ENCODE results near the gene ZMAT2.
A peak's percentile ranks its signal among the peaks of the same experiment; 100 is the strongest.
"Not testable (repeated sequence)": the region's sequence is repeated elsewhere in the genome, so short reads cannot be mapped to it uniquely, and the experiment has no call there.

The ZMAT2 gene

GRCh38 chr5:140713562-140714094 lies 13.4 kb downstream of the ZMAT2 start:
- TF ChIP-seq CTCF (conservative IDR thresholded peaks at IDR 0.05) (no peak), ZFX (IDR thresholded peaks at IDR 0.05) (no peak)
- H3K27ac ChIP-seq = no peak overlapping the region

- not testable (repeated sequence) for H3K27ac ChIP-seq
Observed at GRCh38 chr5:140716238-140716637, 16.0 kb downstream of the ZMAT2 start.

DNA sequence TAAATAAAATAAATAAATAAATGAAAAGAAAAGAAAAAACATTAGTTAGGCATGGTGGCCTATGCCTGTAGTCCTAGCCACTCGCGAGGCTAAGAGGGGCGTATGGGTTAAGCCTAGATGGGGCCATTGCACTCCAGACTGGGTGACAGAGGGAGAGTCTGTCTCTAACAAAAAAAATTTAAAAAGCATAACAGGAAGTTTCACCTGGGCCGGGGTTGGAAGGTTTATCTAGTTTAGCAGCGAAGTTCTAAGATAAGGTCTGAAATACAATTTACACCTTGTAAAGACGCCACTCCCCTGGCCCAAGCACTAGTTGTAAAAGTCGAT lies 18.0 kb downstream of the ZMAT2 start:
- H3K27ac ChIP-seq = peak overlapping the region; percentile 62
- TF ChIP-seq CTCF (conservative IDR thresholded peaks at IDR 0.05) = no peak
- no peak for TF ChIP-seq ZFX (IDR thresholded peaks at IDR 0.05)

DNA sequence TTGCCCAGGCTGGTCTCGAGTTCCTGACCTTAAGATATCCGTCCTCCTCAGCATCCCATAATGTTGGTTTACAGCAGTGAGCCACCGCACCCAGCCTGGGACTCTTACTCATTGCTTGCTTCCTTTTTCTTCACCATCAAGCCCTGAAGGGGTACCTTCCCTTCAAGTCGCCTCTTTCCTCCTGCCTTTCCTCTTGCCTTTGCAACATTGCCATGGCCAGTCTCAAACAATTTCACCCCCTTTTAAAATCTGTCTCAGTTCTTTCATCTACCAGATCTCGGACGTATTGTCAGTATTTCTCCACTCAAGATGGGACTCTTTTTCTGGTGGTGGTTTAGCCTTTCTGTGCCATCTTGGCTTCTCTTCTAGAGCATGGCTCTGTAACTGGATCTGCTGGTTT lies 20.5 kb downstream of the ZMAT2 start:
- H3K27ac ChIP-seq = not testable (repeated sequence)

DNA sequence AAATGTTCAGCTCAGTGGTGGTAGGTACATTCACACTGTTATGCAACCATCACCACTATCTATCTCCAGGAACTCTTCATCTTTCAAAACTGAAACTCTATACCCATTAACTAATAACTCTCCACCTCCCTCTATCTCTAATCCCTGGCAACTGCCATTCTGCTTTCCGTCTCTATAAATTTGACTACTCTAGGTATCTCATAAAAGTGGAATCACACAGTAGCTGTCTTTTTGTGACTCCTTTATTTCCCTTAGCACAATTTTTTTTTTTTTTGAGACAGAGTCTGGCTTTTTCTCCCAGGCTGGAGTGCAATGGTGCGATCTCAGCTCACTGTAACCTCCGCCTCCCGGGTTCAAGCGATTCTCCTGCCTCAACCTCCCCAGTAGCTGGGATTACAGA lies 21.1 kb downstream of the ZMAT2 start:
- not testable (repeated sequence) for H3K27ac ChIP-seq

GRCh38 chr5:140725799-140726471 lies 25.7 kb downstream of the ZMAT2 start:
- H3K27ac ChIP-seq = no peak overlapping the region
- TF ChIP-seq CTCF (conservative IDR thresholded peaks at IDR 0.05) (no peak), ZFX (IDR thresholded peaks at IDR 0.05) (no peak)

DNA sequence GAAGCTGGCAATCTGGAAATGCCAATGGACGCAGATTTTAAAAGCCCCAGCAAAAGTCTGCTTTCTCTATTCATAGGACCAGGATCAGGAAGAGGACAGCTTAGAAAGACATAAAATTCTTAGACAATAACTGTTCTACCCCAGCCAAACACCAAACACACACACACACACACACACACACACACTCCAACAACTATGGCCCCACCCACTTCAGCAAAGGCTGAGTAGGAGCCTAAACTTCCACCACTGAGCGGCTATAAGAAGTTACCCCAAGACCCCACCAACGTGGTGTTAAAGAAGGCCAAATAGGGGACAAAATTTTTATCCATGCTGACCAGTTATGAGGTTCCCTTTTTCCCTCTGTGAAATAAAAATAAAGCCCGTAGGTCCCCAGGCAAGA lies 32.9 kb downstream of the ZMAT2 start:
- H3K27ac ChIP-seq = no peak overlapping the region
- TF ChIP-seq ZFX (IDR thresholded peaks at IDR 0.05) = no peak
- no peak for TF ChIP-seq CTCF (conservative IDR thresholded peaks at IDR 0.05)

DNA sequence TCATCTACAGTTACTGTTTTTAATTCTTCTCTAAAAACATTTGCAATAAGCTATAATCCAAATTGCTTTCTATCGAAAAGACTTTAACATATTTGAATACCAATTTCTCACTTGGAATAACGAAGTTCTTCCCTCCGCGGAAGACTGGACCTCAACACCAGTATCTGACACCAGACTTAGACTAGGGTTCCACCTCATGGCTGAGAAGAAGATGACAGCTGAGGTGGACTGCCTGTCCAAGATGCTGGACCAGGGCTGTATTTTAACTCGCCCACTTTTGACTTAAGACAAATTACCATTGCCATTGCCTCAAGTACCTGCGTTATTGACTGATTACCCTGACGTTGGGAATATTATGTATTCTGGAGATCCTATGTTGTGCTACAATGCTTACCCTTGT lies 34.1 kb downstream of the ZMAT2 start:
- no peak overlapping the region for H3K27ac ChIP-seq
- TF ChIP-seq ZFX (IDR thresholded peaks at IDR 0.05) (no peak), CTCF (conservative IDR thresholded peaks at IDR 0.05) (peak; percentile 48)

DNA sequence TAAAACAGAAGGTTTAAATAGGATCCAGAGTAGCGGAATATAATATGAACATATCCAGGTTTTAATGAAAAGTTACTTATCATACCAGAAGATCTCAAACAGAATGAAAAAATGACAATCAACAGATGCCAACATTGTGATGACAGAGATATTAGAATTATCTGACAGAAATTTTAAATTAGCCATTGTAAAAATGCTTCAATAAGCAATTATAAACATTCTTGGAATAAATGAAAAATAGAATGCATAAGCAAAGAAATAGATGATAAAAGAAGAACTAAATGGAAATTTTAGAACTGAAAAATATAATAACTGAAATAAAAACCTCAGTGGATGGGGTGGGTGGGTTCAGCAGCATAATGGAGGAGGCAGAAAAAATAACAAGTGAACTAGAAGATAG lies 37.2 kb downstream of the ZMAT2 start:
- H3K27ac ChIP-seq = no peak overlapping the region
- no peak for TF ChIP-seq ZFX (IDR thresholded peaks at IDR 0.05)
- no peak for TF ChIP-seq CTCF (conservative IDR thresholded peaks at IDR 0.05)

Data from C4-2B (cell line).